Gastrocnemius medialis (tissue), 4 donors: ENCODE measurements around the gene UCK2.

Experiments used
- CTCF ChIP-seq, 5 experiments: fragments of 450-650 bp in 3 of 5; fragments of 200-600 bp in 2 of 5; sonication (generic) in 2 of 5; IDR thresholded peaks in 4 of 5; conservative IDR thresholded peaks in 1 of 5; 1 replicate in 4 of 5; 2 replicates in 1 of 5; pipeline ENCODE4 v1.5.1; 2016 to 2019; ENCODE audit warnings: antibody characterized with exemption in 5 of 5, mild to moderate bottlenecking in 3 of 5, moderate library complexity in 3 of 5
- POLR2A ChIP-seq, 2 donors: fragments of 450-650 bp; IDR thresholded peaks; one replicate each; pipeline ENCODE4 v1.6.1; 2017; ENCODE audit warnings: antibody characterized with exemption in 2 of 2, mild to moderate bottlenecking in 2 of 2, moderate library complexity in 2 of 2

- TF ChIP-seq CTCF (IDR thresholded peaks at IDR 0.05 in 4 of 5, conservative IDR thresholded peaks at IDR 0.05 in 1 of 5) (no peak), POLR2A (IDR thresholded peaks at IDR 0.05) (no peak)
Measured at GRCh38 chr1:165815725-165816124, 11.7 kb upstream of the UCK2 start.
